Mucosa of rectum (tissue), 2 donors: ENCODE measurements around the gene HS3ST4.

ENCODE experiments used
- H3K27ac ChIP-seq, 2 donors: one replicate each; pipeline ENCODE4 v1.7.0; 2013; ENCODE audit warnings: inconsistent platforms in 2 of 2, low read depth in 2 of 2, low read length in 2 of 2
- H3K27me3 ChIP-seq, 2 donors: one replicate each; pipeline ENCODE4 v1.7.0; 2013; ENCODE audit warnings: low read length in 2 of 2; ENCODE audit not compliant: control insufficient read depth in 2 of 2, insufficient read depth in 2 of 2
- H3K36me3 ChIP-seq, 2 donors: one replicate each; pipeline ENCODE4 v1.7.0; 2013; ENCODE audit warnings: low read length in 2 of 2; ENCODE audit not compliant: control insufficient read depth in 2 of 2, insufficient read depth in 2 of 2
- H3K4me1 ChIP-seq, 2 donors: one replicate each; pipeline ENCODE4 v1.7.0; 2013; ENCODE audit warnings: low read length in 2 of 2, mild to moderate bottlenecking in 1 of 2; ENCODE audit not compliant: control insufficient read depth in 2 of 2, insufficient read depth in 2 of 2
- H3K4me3 ChIP-seq, 2 donors: one replicate each; pipeline ENCODE4 v1.7.0; 2013; ENCODE audit warnings: low read length in 2 of 2
- H3K9ac ChIP-seq, 2 donors: one replicate each; pipeline ENCODE4 v1.7.0; 2013; ENCODE audit warnings: low read length in 2 of 2, low read depth in 1 of 2, mild to moderate bottlenecking in 1 of 2
- H3K9me3 ChIP-seq, 2 donors: one replicate each; pipeline ENCODE4 v1.7.0; 2013; ENCODE audit warnings: low read length in 2 of 2; ENCODE audit not compliant: control insufficient read depth in 2 of 2
- donor health status: healthy.
- donor health status: Normal muscosa, but diverticular disease.

The HS3ST4 gene

GRCh38 chr16:25877103-25877502, 185.3 kb downstream of the HS3ST4 start:
- H3K27me3 ChIP-seq = no peaks in the 10 kb centered on the region
- H3K9me3 ChIP-seq = no peaks in the 10 kb centered on the region
- no peak overlapping the region for H3K27ac ChIP-seq

GRCh38 chr16:25886598-25886997, 194.8 kb downstream of the HS3ST4 start:
- Histone ChIP-seq H3K9ac (no peak overlapping the region), H3K9me3 (no peaks in the 10 kb centered on the region), H3K4me3 (no peak overlapping the region), H3K4me1 (no peaks in the 10 kb centered on the region), H3K36me3 (no peaks in the 10 kb centered on the region), H3K27me3 (no peaks in the 10 kb centered on the region), H3K27ac (no peak overlapping the region)

More at GRCh38 chr16:25877103-25877502, 185.3 kb downstream of the HS3ST4 start:
- no peaks in the 10 kb centered on the region for H3K36me3 ChIP-seq
- no peaks in the 10 kb centered on the region for H3K4me1 ChIP-seq
- no peak overlapping the region for H3K9ac ChIP-seq
- H3K4me3 ChIP-seq = no peak overlapping the region

GRCh38 chr16:25888868-25889267, 197.1 kb downstream of the HS3ST4 start:
- Histone ChIP-seq H3K4me1 (no peaks in the 10 kb centered on the region), H3K36me3 (no peaks in the 10 kb centered on the region), H3K27ac (no peak overlapping the region), H3K9ac (no peak overlapping the region), H3K9me3 (no peaks in the 10 kb centered on the region), H3K27me3 (no peaks in the 10 kb centered on the region), H3K4me3 (no peak overlapping the region)

DNA sequence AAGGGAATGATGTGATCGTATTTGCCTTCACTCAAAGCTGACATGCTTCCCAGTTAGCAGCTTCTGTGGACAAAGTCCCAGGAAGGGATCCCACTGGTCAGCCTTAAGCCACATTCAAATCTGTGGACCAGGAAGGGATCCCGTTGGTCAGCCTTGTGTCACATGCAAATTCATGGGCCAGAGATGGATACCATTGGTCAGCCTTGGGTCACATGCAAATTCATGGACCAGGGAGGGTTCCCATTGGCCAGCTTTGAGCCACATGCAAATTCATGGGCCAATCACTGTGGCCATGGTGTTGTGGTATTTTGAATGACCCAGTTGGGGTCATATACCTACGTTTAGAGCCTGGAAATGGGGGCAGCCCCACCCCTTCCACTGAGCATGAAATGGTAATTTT, 201.6 kb downstream of the HS3ST4 start:
- H3K4me1 ChIP-seq = no peaks in the 10 kb centered on the region
- H3K27me3 ChIP-seq = no peaks in the 10 kb centered on the region
- H3K9ac ChIP-seq = no peak overlapping the region
- H3K4me3 ChIP-seq = no peak overlapping the region
- no peaks in the 10 kb centered on the region for H3K36me3 ChIP-seq
- H3K9me3 ChIP-seq = no peaks in the 10 kb centered on the region
- H3K27ac ChIP-seq = no peak overlapping the region

DNA sequence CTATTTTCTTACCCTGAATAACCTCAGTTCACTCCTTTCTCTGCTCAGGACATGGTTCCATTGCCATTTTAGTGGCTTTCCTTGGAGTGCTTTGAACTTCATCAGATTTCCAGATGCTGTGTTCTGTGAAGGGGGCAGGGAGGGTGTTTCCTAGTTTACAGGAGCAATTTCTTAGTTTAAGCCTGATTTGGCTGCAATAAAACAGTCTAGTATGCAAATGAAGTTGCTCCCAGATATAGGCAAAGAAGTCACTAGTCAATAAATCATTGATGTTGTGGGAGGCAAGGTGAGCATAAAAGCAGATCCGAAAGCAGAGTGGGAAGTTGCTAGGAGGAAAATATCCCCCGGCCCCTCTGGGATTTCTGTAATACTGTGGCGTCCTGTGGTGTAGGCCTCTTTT, 202.3 kb downstream of the HS3ST4 start:
- H3K9ac ChIP-seq = no peak overlapping the region
- H3K4me3 ChIP-seq = no peak overlapping the region
- H3K9me3 ChIP-seq = no peaks in the 10 kb centered on the region
- no peak overlapping the region for H3K27ac ChIP-seq
- no peaks in the 10 kb centered on the region for H3K36me3 ChIP-seq
- H3K4me1 ChIP-seq = no peaks in the 10 kb centered on the region
- H3K27me3 ChIP-seq = no peaks in the 10 kb centered on the region

DNA sequence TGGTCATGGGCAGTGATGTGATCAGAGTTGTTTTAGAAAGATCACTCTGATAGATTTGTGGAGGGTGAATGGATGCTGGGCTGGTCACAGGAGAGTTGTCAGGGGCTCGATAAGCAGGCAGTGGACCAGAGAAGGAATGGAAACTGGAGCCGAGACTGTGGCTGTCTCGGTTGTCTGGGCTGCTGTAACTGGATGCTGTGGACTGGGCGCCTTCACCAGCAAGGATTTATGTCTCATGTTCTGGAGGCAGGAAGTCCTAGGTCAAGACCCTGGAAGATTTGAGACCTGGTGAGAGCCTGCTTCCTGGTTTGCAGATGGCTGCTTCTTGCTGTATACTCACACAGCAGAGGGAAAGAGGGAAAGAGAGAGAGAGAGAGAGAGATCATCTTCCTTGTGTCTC, 203.6 kb downstream of the HS3ST4 start:
- Histone ChIP-seq H3K27ac (no peak overlapping the region), H3K9ac (no peak overlapping the region), H3K27me3 (no peaks in the 10 kb centered on the region), H3K36me3 (no peaks in the 10 kb centered on the region), H3K4me1 (no peaks in the 10 kb centered on the region), H3K9me3 (no peaks in the 10 kb centered on the region), H3K4me3 (no peak overlapping the region)

GRCh38 chr16:25896411-25896810, 204.7 kb downstream of the HS3ST4 start:
- no peaks in the 10 kb centered on the region for H3K36me3 ChIP-seq
- H3K4me3 ChIP-seq = no peak overlapping the region
- no peaks in the 10 kb centered on the region for H3K27me3 ChIP-seq
- no peaks in the 10 kb centered on the region for H3K9me3 ChIP-seq
- H3K27ac ChIP-seq = no peak overlapping the region
- H3K4me1 ChIP-seq = no peaks in the 10 kb centered on the region
- no peak overlapping the region for H3K9ac ChIP-seq

GRCh38 chr16:25897702-25898101, 205.9 kb downstream of the HS3ST4 start:
- Histone ChIP-seq H3K9me3 (no peaks in the 10 kb centered on the region), H3K4me1 (no peaks in the 10 kb centered on the region), H3K36me3 (no peaks in the 10 kb centered on the region), H3K27me3 (no peaks in the 10 kb centered on the region), H3K9ac (no peak overlapping the region), H3K27ac (no peak overlapping the region), H3K4me3 (no peak overlapping the region)

DNA sequence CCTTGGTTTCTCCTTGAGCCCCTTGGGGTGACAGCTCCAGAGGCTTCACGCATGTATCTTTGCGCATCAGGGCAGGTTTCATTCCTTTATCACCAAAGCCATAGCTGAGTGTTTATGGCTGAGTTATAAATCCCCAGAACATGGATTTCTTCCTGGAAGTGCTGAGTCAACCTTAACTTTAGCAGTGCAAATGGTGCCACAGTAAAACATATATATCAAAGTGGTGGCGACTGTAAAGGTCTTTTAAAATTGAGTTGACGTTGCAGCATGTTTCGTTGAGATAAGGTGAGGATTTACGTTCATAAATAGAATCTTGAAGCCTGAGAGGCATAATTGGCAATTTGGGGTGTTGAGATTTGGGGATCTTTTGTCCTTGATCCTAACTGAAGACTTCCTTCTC, 214.1 kb downstream of the HS3ST4 start:
- no peaks in the 10 kb centered on the region for H3K4me1 ChIP-seq
- H3K27ac ChIP-seq = no peak overlapping the region

DNA sequence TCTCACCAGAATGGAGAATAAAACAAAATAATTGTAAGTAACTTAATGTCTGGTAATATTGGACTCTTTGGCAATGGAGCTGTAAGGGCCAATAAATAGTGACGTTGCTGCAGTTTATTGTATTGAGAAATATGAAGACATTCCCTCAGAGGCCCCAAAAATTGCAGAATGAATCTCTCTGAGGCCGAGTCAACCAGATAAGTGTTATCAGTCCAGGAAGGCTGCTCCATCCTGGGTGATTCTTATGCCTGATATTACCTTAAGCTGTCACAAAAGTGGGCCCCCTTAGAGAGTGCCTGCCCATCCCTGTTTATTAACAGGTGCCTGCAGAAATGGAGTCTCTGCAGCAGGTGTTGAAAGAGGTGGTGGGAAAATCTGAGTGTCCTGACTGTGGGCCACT, 219.2 kb downstream of the HS3ST4 start:
- H3K27ac ChIP-seq = no peak overlapping the region
- H3K9ac ChIP-seq = no peak overlapping the region
- H3K4me1 ChIP-seq = no peaks in the 10 kb centered on the region
- no peak overlapping the region for H3K4me3 ChIP-seq
- no peaks in the 10 kb centered on the region for H3K27me3 ChIP-seq
- H3K36me3 ChIP-seq = no peaks in the 10 kb centered on the region
- H3K9me3 ChIP-seq = no peaks in the 10 kb centered on the region

More for the DNA sequence above, 214.1 kb downstream of the HS3ST4 start:
- Histone ChIP-seq H3K27me3 (no peaks in the 10 kb centered on the region), H3K9ac (no peak overlapping the region), H3K4me3 (no peak overlapping the region), H3K36me3 (no peaks in the 10 kb centered on the region), H3K9me3 (no peaks in the 10 kb centered on the region)

DNA sequence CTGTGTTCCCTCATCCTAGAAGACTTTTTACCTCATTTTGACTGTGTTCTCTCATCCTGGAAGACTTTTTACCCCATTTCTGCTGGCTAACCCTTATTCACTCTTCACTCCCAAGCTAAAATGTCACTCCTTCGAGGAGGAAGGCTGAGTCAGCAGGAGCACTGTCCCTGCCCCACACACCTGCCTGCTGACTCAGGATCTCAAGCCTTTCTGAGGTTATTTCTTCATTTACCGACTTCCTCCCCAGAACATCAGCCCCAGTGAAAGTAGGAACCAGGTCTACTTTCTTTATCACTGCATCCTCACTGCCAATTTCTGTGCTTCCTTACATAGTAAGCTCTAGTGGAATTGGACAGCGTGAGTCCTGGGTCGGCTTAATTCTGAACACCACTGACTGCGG, 220.6 kb downstream of the HS3ST4 start:
- no peak overlapping the region for H3K27ac ChIP-seq
- no peaks in the 10 kb centered on the region for H3K36me3 ChIP-seq
- H3K4me1 ChIP-seq = no peaks in the 10 kb centered on the region
- H3K27me3 ChIP-seq = no peaks in the 10 kb centered on the region
- no peaks in the 10 kb centered on the region for H3K9me3 ChIP-seq
- H3K4me3 ChIP-seq = no peak overlapping the region
- H3K9ac ChIP-seq = no peak overlapping the region
